ENCODE results near the gene MGARP.

The MGARP gene

GRCh38 chr4:139219450-139220055, 60.5 kb downstream of the MGARP start:
- in situ Hi-C loops (cut with HindIII; ENCODE audit: low pct_ligation_motif_present, low pct_unique_long_range_greater_than_20kb, low sequenced_read_pairs): no loop called here
- no peak for DNase-seq
